Measurements from ENCODE around the gene SIPA1L3. TPM values are rescaled to one million over a fixed set of nuclear protein-coding genes. Genes with fewer than 3 reads are reported as not detected.

The SIPA1L3 gene
- total and polyA plus RNA-seq, 2 of the 13 experiments (the other 11 are each of a cell fraction or from before 2014, with no cell fraction given): 5.5 to 7.7 TPM

DNA sequence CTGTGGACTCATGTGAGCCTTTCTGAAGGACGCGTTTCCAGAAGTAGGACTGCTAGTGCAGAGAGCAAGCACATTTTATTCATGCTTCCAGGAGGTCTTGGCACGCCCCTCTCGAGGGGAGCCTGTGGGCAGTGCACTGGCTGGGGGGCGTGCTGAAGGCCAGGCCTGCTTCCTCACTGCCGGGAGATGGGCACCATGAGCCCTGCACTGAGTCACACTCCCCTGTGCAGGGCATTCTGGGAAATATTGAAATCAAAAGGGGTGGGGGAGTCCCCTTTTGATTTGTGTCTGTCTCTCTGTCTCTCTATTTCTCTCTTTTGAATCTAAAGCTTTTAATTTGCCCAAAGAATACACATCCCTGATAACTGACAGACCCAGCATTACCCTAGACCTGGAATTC is 283.1 kb downstream of the SIPA1L3 start:
- no peak overlapping the region for H2AFZ ChIP-seq (ENCODE audit: low read length)
- intact Hi-C loops (cut with micrococcal nuclease; ENCODE audit: unreplicated experiment) (no loop called here), in situ Hi-C loops (cut with HindIII; ENCODE audit: extremely low pct_ligation_motif_present, low pct_unique_long_range_greater_than_20kb) (no loop called here)
- no peaks in the 10 kb centered on the region for H3K79me2 ChIP-seq (ENCODE audit: insufficient read depth, low read length)
- ChIA-PET POLR2A (no interaction called here), CTCF (ENCODE audit: low intra/inter-chr PET ratio, low total read pairs) (no interaction called here)
- peaks cover 13% of the 10 kb centered on the region for H3K4me1 ChIP-seq (ENCODE audit: insufficient read depth, low read length)
- H3K36me3 ChIP-seq (replicated peaks in 1 of 2; ENCODE audit: control insufficient read depth in 1 of 2, insufficient read depth in 2 of 2, low read length in 2 of 2): peaks cover 2 to 3% of the 10 kb centered on the region in 2 experiments; a peak in 2 of 5 replicates
- H3K4me2 ChIP-seq (ENCODE audit: low read depth, low read length): no peak overlapping the region
- TF ChIP-seq, protein P1, sequence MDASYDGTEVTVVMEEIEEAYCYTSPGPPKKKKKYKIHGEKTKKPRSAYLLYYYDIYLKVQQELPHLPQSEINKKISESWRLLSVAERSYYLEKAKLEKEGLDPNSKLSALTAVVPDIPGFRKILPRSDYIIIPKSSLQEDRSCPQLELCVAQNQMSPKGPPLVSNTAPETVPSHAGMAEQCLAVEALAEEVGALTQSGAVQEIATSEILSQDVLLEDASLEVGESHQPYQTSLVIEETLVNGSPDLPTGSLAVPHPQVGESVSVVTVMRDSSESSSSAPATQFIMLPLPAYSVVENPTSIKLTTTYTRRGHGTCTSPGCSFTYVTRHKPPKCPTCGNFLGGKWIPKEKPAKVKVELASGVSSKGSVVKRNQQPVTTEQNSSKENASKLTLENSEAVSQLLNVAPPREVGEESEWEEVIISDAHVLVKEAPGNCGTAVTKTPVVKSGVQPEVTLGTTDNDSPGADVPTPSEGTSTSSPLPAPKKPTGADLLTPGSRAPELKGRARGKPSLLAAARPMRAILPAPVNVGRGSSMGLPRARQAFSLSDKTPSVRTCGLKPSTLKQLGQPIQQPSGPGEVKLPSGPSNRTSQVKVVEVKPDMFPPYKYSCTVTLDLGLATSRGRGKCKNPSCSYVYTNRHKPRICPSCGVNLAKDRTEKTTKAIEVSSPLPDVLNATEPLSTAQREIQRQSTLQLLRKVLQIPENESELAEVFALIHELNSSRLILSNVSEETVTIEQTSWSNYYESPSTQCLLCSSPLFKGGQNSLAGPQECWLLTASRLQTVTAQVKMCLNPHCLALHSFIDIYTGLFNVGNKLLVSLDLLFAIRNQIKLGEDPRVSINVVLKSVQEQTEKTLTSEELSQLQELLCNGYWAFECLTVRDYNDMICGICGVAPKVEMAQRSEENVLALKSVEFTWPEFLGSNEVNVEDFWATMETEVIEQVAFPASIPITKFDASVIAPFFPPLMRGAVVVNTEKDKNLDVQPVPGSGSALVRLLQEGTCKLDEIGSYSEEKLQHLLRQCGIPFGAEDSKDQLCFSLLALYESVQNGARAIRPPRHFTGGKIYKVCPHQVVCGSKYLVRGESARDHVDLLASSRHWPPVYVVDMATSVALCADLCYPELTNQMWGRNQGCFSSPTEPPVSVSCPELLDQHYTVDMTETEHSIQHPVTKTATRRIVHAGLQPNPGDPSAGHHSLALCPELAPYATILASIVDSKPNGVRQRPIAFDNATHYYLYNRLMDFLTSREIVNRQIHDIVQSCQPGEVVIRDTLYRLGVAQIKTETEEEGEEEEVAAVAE (CRISPR knock-in tag; IDR thresholded peaks at IDR 0.05; ENCODE audit: borderline replicate concordance): no peak
- TF ChIP-seq, protein P2, sequence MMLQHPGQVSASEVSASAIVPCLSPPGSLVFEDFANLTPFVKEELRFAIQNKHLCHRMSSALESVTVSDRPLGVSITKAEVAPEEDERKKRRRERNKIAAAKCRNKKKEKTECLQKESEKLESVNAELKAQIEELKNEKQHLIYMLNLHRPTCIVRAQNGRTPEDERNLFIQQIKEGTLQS (CRISPR knock-in tag; IDR thresholded peaks at IDR 0.05): no peak
- TF ChIP-seq ZNF33A (CRISPR knock-in tag; IDR thresholded peaks at IDR 0.05; ENCODE audit: borderline replicate concordance): no peak
- TF ChIP-seq FOXP1 (IDR thresholded peaks at IDR 0.05): no peak
- no peak for TF ChIP-seq FOXP1 (CRISPR knock-in tag; IDR thresholded peaks at IDR 0.05)
- TF ChIP-seq, protein P3, sequence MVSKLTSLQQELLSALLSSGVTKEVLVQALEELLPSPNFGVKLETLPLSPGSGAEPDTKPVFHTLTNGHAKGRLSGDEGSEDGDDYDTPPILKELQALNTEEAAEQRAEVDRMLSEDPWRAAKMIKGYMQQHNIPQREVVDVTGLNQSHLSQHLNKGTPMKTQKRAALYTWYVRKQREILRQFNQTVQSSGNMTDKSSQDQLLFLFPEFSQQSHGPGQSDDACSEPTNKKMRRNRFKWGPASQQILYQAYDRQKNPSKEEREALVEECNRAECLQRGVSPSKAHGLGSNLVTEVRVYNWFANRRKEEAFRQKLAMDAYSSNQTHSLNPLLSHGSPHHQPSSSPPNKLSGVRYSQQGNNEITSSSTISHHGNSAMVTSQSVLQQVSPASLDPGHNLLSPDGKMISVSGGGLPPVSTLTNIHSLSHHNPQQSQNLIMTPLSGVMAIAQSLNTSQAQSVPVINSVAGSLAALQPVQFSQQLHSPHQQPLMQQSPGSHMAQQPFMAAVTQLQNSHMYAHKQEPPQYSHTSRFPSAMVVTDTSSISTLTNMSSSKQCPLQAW (CRISPR knock-in tag; IDR thresholded peaks at IDR 0.05): no peak
- TF ChIP-seq, protein P4, sequence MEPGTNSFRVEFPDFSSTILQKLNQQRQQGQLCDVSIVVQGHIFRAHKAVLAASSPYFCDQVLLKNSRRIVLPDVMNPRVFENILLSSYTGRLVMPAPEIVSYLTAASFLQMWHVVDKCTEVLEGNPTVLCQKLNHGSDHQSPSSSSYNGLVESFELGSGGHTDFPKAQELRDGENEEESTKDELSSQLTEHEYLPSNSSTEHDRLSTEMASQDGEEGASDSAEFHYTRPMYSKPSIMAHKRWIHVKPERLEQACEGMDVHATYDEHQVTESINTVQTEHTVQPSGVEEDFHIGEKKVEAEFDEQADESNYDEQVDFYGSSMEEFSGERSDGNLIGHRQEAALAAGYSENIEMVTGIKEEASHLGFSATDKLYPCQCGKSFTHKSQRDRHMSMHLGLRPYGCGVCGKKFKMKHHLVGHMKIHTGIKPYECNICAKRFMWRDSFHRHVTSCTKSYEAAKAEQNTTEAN (CRISPR knock-in tag; conservative IDR thresholded peaks at IDR 0.05): no peak
- TF ChIP-seq TCF7L2 (IDR thresholded peaks at IDR 0.05; ENCODE audit: low read depth, low read length): no peak
- no peak for TF ChIP-seq HOXA7 (CRISPR knock-in tag; IDR thresholded peaks at IDR 0.05)
- TF ChIP-seq, protein P5, sequence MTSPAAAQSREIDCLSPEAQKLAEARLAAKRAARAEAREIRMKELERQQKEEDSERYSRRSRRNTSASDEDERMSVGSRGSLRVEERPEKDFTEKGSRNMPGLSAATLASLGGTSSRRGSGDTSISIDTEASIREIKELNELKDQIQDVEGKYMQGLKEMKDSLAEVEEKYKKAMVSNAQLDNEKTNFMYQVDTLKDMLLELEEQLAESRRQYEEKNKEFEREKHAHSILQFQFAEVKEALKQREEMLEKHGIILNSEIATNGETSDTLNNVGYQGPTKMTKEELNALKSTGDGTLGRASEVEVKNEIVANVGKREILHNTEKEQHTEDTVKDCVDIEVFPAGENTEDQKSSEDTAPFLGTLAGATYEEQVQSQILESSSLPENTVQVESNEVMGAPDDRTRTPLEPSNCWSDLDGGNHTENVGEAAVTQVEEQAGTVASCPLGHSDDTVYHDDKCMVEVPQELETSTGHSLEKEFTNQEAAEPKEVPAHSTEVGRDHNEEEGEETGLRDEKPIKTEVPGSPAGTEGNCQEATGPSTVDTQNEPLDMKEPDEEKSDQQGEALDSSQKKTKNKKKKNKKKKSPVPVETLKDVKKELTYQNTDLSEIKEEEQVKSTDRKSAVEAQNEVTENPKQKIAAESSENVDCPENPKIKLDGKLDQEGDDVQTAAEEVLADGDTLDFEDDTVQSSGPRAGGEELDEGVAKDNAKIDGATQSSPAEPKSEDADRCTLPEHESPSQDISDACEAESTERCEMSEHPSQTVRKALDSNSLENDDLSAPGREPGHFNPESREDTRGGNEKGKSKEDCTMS (CRISPR knock-in tag; conservative IDR thresholded peaks at IDR 0.05): no peak
- TF ChIP-seq, protein P6, sequence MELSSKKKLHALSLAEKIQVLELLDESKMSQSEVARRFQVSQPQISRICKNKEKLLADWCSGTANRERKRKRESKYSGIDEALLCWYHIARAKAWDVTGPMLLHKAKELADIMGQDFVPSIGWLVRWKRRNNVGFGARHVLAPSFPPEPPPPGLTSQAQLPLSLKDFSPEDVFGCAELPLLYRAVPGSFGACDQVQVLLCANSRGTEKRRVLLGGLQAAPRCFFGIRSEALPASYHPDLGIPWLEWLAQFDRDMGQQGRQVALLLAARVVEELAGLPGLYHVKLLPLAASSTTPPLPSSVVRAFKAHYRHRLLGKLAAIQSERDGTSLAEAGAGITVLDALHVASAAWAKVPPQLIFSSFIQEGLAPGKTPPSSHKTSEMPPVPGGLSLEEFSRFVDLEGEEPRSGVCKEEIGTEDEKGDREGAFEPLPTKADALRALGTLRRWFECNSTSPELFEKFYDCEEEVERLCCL (CRISPR knock-in tag; IDR thresholded peaks at IDR 0.05; ENCODE audit: borderline replicate concordance): no peak
- TF ChIP-seq CREM (IDR thresholded peaks at IDR 0.05): no peak
- TF ChIP-seq CREM (CRISPR knock-in tag; IDR thresholded peaks at IDR 0.05): no peak
- 87% methylated on average over 3 of the region's 6 CpGs for WGBS (ENCODE audit: low lambda C conversion rate)
- no peaks in the 10 kb centered on the region for H3K9me3 ChIP-seq (ENCODE audit: low read length)
- FAIRE-seq: no peak
- ATAC-seq: no peak
- no peaks in the 10 kb centered on the region for H4K20me1 ChIP-seq (ENCODE audit: insufficient read depth, low read length)
- no peak overlapping the region for H3K4me3 ChIP-seq (replicated peaks in 1 of 3; ENCODE audit: insufficient read depth in 1 of 3, low read depth in 2 of 3, low read length in 3 of 3)
- BruUV-seq (replicated peaks): no TSS peak
- H3K9ac ChIP-seq (ENCODE audit: insufficient read depth, low read depth, low read length): no peak overlapping the region
- H3K27ac ChIP-seq (ENCODE audit: extremely low read length, insufficient read depth, low read length): no peak overlapping the region
- DNase-seq (ENCODE audit: low spot score): no peak
- no peaks in the 10 kb centered on the region for H3K27me3 ChIP-seq (ENCODE audit: control insufficient read depth in 1 of 2, insufficient read depth in 2 of 2, low read length in 2 of 2)
